Stimulated activated CD4-positive, alpha-beta T cell treated with anti-CD3 and anti-CD28 coated beads, Interleukin-12 subunit alpha, Interleukin-12 subunit beta, amount 100 ng/mL, for 4 hours (primary cell): ENCODE data around the gene OXGR1.
"Not testable (repeated sequence)": the region's sequence is repeated elsewhere in the genome, so short reads cannot be mapped to it uniquely, and the experiment has no call there.

Source experiments
- DNase-seq: peaks from one replicate; pipeline ENCODE4 v3.0.0-alpha.2; 2020

The OXGR1 gene

GRCh38 chr13:97004886-97005285 lies 10.6 kb upstream of the OXGR1 start:
- DNase-seq, result no peak

- no peak for DNase-seq
Measured at GRCh38 chr13:97004096-97004876, 10.0 kb upstream of the OXGR1 start.

- DNase-seq, result no peak
Measured at GRCh38 chr13:97003071-97003470, 8.8 kb upstream of the OXGR1 start.

- no peak for DNase-seq
Measured at GRCh38 chr13:97002581-97002980, 8.3 kb upstream of the OXGR1 start.

GRCh38 chr13:97001636-97002035 lies 7.4 kb upstream of the OXGR1 start:
- no peak for DNase-seq

GRCh38 chr13:97000295-97000925 lies 6.1 kb upstream of the OXGR1 start:
- no peak for DNase-seq

- DNase-seq, result no peak
Measured at GRCh38 chr13:96999091-96999490, 4.8 kb upstream of the OXGR1 start.

GRCh38 chr13:96998051-96998450 lies 3.8 kb upstream of the OXGR1 start:
- DNase-seq, result no peak

GRCh38 chr13:96996886-96997285 lies 2.6 kb upstream of the OXGR1 start:
- no peak for DNase-seq

- DNase-seq, result no peak
Measured at GRCh38 chr13:96996107-96996506, 1.8 kb upstream of the OXGR1 start.

- no peak for DNase-seq
Measured at GRCh38 chr13:96994858-96995243, 575 bp upstream of the OXGR1 start.

GRCh38 chr13:96993634-96994016 lies 651 bp downstream of the OXGR1 start:
- no peak for DNase-seq

- no peak for DNase-seq
Measured at GRCh38 chr13:96992633-96993032, 1.6 kb downstream of the OXGR1 start.

GRCh38 chr13:96991072-96991471 lies 3.2 kb downstream of the OXGR1 start:
- DNase-seq, result no peak

GRCh38 chr13:96988441-96988840 lies 5.8 kb downstream of the OXGR1 start:
- no peak for DNase-seq

- DNase-seq, result peak; percentile 1
Measured at GRCh38 chr13:96984051-96984508, 10.2 kb downstream of the OXGR1 start.

GRCh38 chr13:96982672-96983071 lies 11.6 kb downstream of the OXGR1 start:
- no peak for DNase-seq

GRCh38 chr13:96979861-96980260 lies 14.4 kb downstream of the OXGR1 start:
- not testable (repeated sequence) for DNase-seq

GRCh38 chr13:96968027-96968426 lies 26.2 kb downstream of the OXGR1 start:
- no peak for DNase-seq

- DNase-seq, result no peak
Measured at GRCh38 chr13:96967248-96967745, 27.0 kb downstream of the OXGR1 start.

GRCh38 chr13:96966415-96967102 lies 27.7 kb downstream of the OXGR1 start:
- DNase-seq, result no peak

GRCh38 chr13:96963786-96964475 lies 30.3 kb downstream of the OXGR1 start:
- DNase-seq, result no peak

GRCh38 chr13:96960379-96960778 lies 33.9 kb downstream of the OXGR1 start:
- DNase-seq, result no peak
